Measurements from ENCODE around the gene SLC4A11. TPM values are rescaled to one million over a fixed set of nuclear protein-coding genes. Genes with fewer than 3 reads are reported as not detected.

The SLC4A11 gene
- total RNA-seq, 1 donor from 2014 or later, result 6.6 TPM

DNA sequence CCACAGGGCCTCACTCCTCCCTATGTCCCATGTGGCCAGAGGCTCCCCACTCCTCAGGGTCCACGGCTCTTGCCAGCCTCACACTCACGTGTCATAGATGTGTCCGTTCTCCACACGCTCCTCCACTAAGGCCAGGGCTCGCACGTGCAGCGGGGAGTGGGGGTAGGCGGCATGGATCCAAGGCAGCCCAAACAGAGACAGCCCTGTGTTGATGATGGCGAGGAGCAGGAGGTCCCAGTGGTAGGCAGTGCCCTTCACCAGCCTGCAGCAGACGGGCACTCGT is 10.3 kb downstream of the SLC4A11 start:
- H3K9me3 Mint-ChIP-seq (ENCODE audit: unreplicated experiment), result no peaks in the 10 kb centered on the region
- Histone ChIP-seq H2AFZ (ENCODE audit: low read depth, low read length) (no peak overlapping the region), H3K9ac (ENCODE audit: low read length) (no peak overlapping the region), H3K4me1 (ENCODE audit: insufficient read depth, low read length) (no peaks in the 10 kb centered on the region), H3K36me3 (ENCODE audit: insufficient read depth, low read length) (no peaks in the 10 kb centered on the region), H3K79me2 (ENCODE audit: insufficient read depth, low read length) (no peaks in the 10 kb centered on the region), H3K27me3 (ENCODE audit: insufficient read depth, low read length) (no peaks in the 10 kb centered on the region), H4K20me1 (ENCODE audit: insufficient read depth, low read length) (no peaks in the 10 kb centered on the region), H3K27ac (ENCODE audit: low read depth, low read length) (no peak overlapping the region), H3K9me3 (ENCODE audit: insufficient read depth, low read depth, low read length) (no peaks in the 10 kb centered on the region), H3K4me3 (ENCODE audit: insufficient read depth, low read depth, low read length) (no peak overlapping the region), H3K4me2 (ENCODE audit: low read length) (no peak overlapping the region)
- H3K4me1 Mint-ChIP-seq (ENCODE audit: low read depth, unreplicated experiment), result peaks cover 6% of the 10 kb centered on the region
- FAIRE-seq (no peak), DNase-seq (ENCODE audit: low read depth) (no peak)
- H3K36me3 Mint-ChIP-seq (ENCODE audit: low read depth, unreplicated experiment), result peaks cover 6% of the 10 kb centered on the region
- H3K27ac Mint-ChIP-seq (ENCODE audit: unreplicated experiment), result no peak overlapping the region
- TF ChIP-seq EZH2 (IDR thresholded peaks at IDR 0.05; ENCODE audit: insufficient read depth, low read length) (no peak), CTCF (IDR thresholded peaks at IDR 0.05; ENCODE audit: insufficient read depth, low read depth, low read length) (no peak)
- no peak overlapping the region for H3K4me3 Mint-ChIP-seq (ENCODE audit: unreplicated experiment)
- no peaks in the 10 kb centered on the region for H3K27me3 Mint-ChIP-seq (ENCODE audit: low read depth, unreplicated experiment)

GRCh38 chr20:3227936-3228749 is 10.8 kb downstream of the SLC4A11 start:
- FAIRE-seq, result no peak
- no peak overlapping the region for H3K9ac ChIP-seq (ENCODE audit: low read length)
- no peak overlapping the region for H3K4me2 ChIP-seq (ENCODE audit: low read length)
- no peaks in the 10 kb centered on the region for H3K4me1 ChIP-seq (ENCODE audit: insufficient read depth, low read length)
- no peak overlapping the region for H3K4me3 Mint-ChIP-seq (ENCODE audit: unreplicated experiment)
- H3K36me3 Mint-ChIP-seq (ENCODE audit: low read depth, unreplicated experiment), result peaks cover 6% of the 10 kb centered on the region
- DNase-seq (ENCODE audit: low read depth), result no peak
- no peak overlapping the region for H2AFZ ChIP-seq (ENCODE audit: low read depth, low read length)
- no peak overlapping the region for H3K4me3 ChIP-seq (ENCODE audit: insufficient read depth, low read depth, low read length)
- no peaks in the 10 kb centered on the region for H4K20me1 ChIP-seq (ENCODE audit: insufficient read depth, low read length)
- no peaks in the 10 kb centered on the region for H3K36me3 ChIP-seq (ENCODE audit: insufficient read depth, low read length)
- H3K4me1 Mint-ChIP-seq (ENCODE audit: low read depth, unreplicated experiment), result peaks cover 7% of the 10 kb centered on the region
- H3K27me3 ChIP-seq (ENCODE audit: insufficient read depth, low read length), result no peaks in the 10 kb centered on the region
- no peak overlapping the region for H3K27ac ChIP-seq (ENCODE audit: low read depth, low read length)
- no peak overlapping the region for H3K27ac Mint-ChIP-seq (ENCODE audit: unreplicated experiment)
- no peaks in the 10 kb centered on the region for H3K9me3 Mint-ChIP-seq (ENCODE audit: unreplicated experiment)
- TF ChIP-seq EZH2 (IDR thresholded peaks at IDR 0.05; ENCODE audit: insufficient read depth, low read length), result no peak
- no peak for TF ChIP-seq CTCF (IDR thresholded peaks at IDR 0.05; ENCODE audit: insufficient read depth, low read depth, low read length)
- no peaks in the 10 kb centered on the region for H3K27me3 Mint-ChIP-seq (ENCODE audit: low read depth, unreplicated experiment)
- no peaks in the 10 kb centered on the region for H3K9me3 ChIP-seq (ENCODE audit: insufficient read depth, low read depth, low read length)
- H3K79me2 ChIP-seq (ENCODE audit: insufficient read depth, low read length), result no peaks in the 10 kb centered on the region

DNA sequence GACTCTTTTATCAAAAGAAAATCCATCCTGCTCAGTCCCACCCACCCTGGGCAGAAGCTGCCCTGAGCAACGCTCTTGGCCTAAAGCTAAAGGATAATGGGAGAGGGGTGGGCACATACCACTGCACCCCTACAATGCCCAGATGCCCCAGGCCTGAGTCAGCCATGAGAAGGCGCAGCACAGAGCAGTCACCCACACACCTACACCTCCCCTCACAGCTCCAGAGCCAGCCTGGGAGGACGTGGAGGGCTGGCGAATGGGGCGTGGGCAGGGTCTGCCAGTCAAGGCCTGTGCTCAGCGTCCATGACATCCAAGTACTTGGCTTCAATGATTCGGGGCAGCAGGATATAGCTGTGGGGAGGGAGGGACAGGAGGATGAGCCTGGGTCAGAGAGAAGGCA is 11.5 kb downstream of the SLC4A11 start:
- no peak overlapping the region for H3K27ac ChIP-seq (ENCODE audit: low read depth, low read length)
- H3K36me3 Mint-ChIP-seq (ENCODE audit: low read depth, unreplicated experiment), result peaks cover 6% of the 10 kb centered on the region
- no peak overlapping the region for H2AFZ ChIP-seq (ENCODE audit: low read depth, low read length)
- no peaks in the 10 kb centered on the region for H3K27me3 Mint-ChIP-seq (ENCODE audit: low read depth, unreplicated experiment)
- no peaks in the 10 kb centered on the region for H3K4me1 ChIP-seq (ENCODE audit: insufficient read depth, low read length)
- no peak overlapping the region for H3K9ac ChIP-seq (ENCODE audit: low read length)
- H3K27me3 ChIP-seq (ENCODE audit: insufficient read depth, low read length), result no peaks in the 10 kb centered on the region
- no peaks in the 10 kb centered on the region for H4K20me1 ChIP-seq (ENCODE audit: insufficient read depth, low read length)
- no peak overlapping the region for H3K4me2 ChIP-seq (ENCODE audit: low read length)
- no peaks in the 10 kb centered on the region for H3K36me3 ChIP-seq (ENCODE audit: insufficient read depth, low read length)
- no peaks in the 10 kb centered on the region for H3K79me2 ChIP-seq (ENCODE audit: insufficient read depth, low read length)
- H3K9me3 Mint-ChIP-seq (ENCODE audit: unreplicated experiment), result no peaks in the 10 kb centered on the region
- TF ChIP-seq CTCF (IDR thresholded peaks at IDR 0.05; ENCODE audit: insufficient read depth, low read depth, low read length) (no peak), EZH2 (IDR thresholded peaks at IDR 0.05; ENCODE audit: insufficient read depth, low read length) (no peak)
- no peak overlapping the region for H3K4me3 ChIP-seq (ENCODE audit: insufficient read depth, low read depth, low read length)
- H3K4me1 Mint-ChIP-seq (ENCODE audit: low read depth, unreplicated experiment), result peaks cover 14% of the 10 kb centered on the region
- DNase-seq (ENCODE audit: low read depth), result no peak
- no peak overlapping the region for H3K27ac Mint-ChIP-seq (ENCODE audit: unreplicated experiment)
- no peak overlapping the region for H3K4me3 Mint-ChIP-seq (ENCODE audit: unreplicated experiment)
- FAIRE-seq, result no peak
- H3K9me3 ChIP-seq (ENCODE audit: insufficient read depth, low read depth, low read length), result no peaks in the 10 kb centered on the region
